ENCODE measurements around the gene SAP130.

- TF ChIP-seq POLR2A (IDR thresholded peaks at IDR 0.05; ENCODE audit: low read depth, low read length), result no peak
- TF ChIP-seq CTCF (conservative IDR thresholded peaks at IDR 0.05; ENCODE audit: low read depth, low read length), result no peak
- no peak for TF ChIP-seq FOS (IDR thresholded peaks at IDR 0.05; ENCODE audit: low read depth, low read length)
Measured at GRCh38 chr2:127917916-127918315, 109.9 kb downstream of the SAP130 start.

Data from IMR-90 (cell line).